HepG2 (cell line): ENCODE data around the gene ASB9. TPM values are rescaled to one million over a fixed set of nuclear protein-coding genes. Genes with fewer than 3 reads are reported as not detected.
A peak's percentile ranks its signal among the peaks of the same experiment; 100 is the strongest.

Experiments used
- GZF1 ChIP-seq: sonication (generic); formaldehyde crosslinking; IDR thresholded peaks from 2 replicates; pipeline ENCODE4 v1.5.1; 2020; ENCODE audit warnings: mild to moderate bottlenecking, missing genetic modification reagents
- HMG20A ChIP-seq: IDR thresholded peaks from 2 replicates; pipeline ENCODE4 v1.6.1; 2016; ENCODE audit warnings: borderline replicate concordance
- HOXA9 ChIP-seq: sonication (generic); formaldehyde crosslinking; IDR thresholded peaks from 2 replicates; pipeline ENCODE4 v1.8.1; 2022; ENCODE audit warnings: missing genetic modification reagents, mild to moderate bottlenecking, moderate library complexity, borderline replicate concordance
- IKZF4 ChIP-seq: sonication (generic); formaldehyde crosslinking; IDR thresholded peaks from 2 replicates; pipeline ENCODE4 v1.5.1; 2020; ENCODE audit warnings: borderline replicate concordance, mild to moderate bottlenecking, low read depth, missing genetic modification reagents; ENCODE audit errors: not compliant biosample characterization
- KIAA2018 ChIP-seq: sonication (generic); formaldehyde crosslinking; IDR thresholded peaks from 2 replicates; pipeline ENCODE4 v1.5.0; 2020; ENCODE audit warnings: mild to moderate bottlenecking, missing genetic modification reagents, borderline replicate concordance
- KMT2A ChIP-seq: sonication (generic); formaldehyde crosslinking; IDR thresholded peaks from 2 replicates; pipeline ENCODE4 v1.4.0; 2020; ENCODE audit warnings: missing genetic modification reagents
- ZBTB14 ChIP-seq: sonication (generic); formaldehyde crosslinking; IDR thresholded peaks from 2 replicates; pipeline ENCODE4 v1.4.0; 2020; ENCODE audit warnings: missing genetic modification reagents
- ZNF329 ChIP-seq: sonication (generic); formaldehyde crosslinking; IDR thresholded peaks from 2 replicates; pipeline ENCODE4 v1.9.0; 2021; ENCODE audit warnings: low read depth, mild to moderate bottlenecking, missing genetic modification reagents
- ZNF782 ChIP-seq: sonication (generic); formaldehyde crosslinking; IDR thresholded peaks from 2 replicates; pipeline ENCODE4 v1.4.0; 2020; ENCODE audit warnings: missing genetic modification reagents, mild to moderate bottlenecking, borderline replicate concordance
- ZNF878 ChIP-seq: sonication (generic); formaldehyde crosslinking; IDR thresholded peaks from 2 replicates; pipeline ENCODE4 v1.8.1; 2023; ENCODE audit warnings: mild to moderate bottlenecking, missing genetic modification reagents, moderate library complexity
- polyA plus RNA-seq, 8 experiments: library from polyadenylated mRNA; depleted of rRNA in 3 of 8; stranded (reverse) in 7 of 8; unstranded in 1 of 8; fragments of >200 nt; fragmentation: Illumina TruSeq in 4 of 8; extraction: Trizol in 4 of 8; gene quantifications; 2 replicates each; pipeline versions ENCODE4 v1.2.1 to v1.2.3, GENCODE V29; 2011 to 2016; ENCODE audit warnings: low read depth in 4 of 8, missing spikeins in 1 of 8, mixed read lengths in 1 of 8; ENCODE audit not compliant: insufficient read depth in 1 of 8
- total RNA-seq, 5 experiments: library from RNA; depleted of rRNA; stranded (reverse); fragments of >200 nt; fragmentation: Illumina TruSeq; extraction: Trizol; gene quantifications; 2 replicates each; pipeline ENCODE4 v1.2.3, GENCODE V29; 2016; ENCODE audit warnings: low read depth in 1 of 5
- TF ChIP-seq, protein P1 (sequence below): IDR thresholded peaks from 2 replicates; pipeline ENCODE4 v1.6.1; 2016; ENCODE audit warnings: mild to moderate bottlenecking
- TF ChIP-seq, protein P2 (sequence below): IDR thresholded peaks from 2 replicates; pipeline ENCODE4 v1.6.1; 2018; ENCODE audit warnings: missing genetic modification reagents

ASB9 gene
- total and polyA plus RNA-seq, 2 of the 13 experiments (the other 11 are each of a cell fraction or from before 2014, with no cell fraction given), result 4.2 to 13.8 TPM

DNA sequence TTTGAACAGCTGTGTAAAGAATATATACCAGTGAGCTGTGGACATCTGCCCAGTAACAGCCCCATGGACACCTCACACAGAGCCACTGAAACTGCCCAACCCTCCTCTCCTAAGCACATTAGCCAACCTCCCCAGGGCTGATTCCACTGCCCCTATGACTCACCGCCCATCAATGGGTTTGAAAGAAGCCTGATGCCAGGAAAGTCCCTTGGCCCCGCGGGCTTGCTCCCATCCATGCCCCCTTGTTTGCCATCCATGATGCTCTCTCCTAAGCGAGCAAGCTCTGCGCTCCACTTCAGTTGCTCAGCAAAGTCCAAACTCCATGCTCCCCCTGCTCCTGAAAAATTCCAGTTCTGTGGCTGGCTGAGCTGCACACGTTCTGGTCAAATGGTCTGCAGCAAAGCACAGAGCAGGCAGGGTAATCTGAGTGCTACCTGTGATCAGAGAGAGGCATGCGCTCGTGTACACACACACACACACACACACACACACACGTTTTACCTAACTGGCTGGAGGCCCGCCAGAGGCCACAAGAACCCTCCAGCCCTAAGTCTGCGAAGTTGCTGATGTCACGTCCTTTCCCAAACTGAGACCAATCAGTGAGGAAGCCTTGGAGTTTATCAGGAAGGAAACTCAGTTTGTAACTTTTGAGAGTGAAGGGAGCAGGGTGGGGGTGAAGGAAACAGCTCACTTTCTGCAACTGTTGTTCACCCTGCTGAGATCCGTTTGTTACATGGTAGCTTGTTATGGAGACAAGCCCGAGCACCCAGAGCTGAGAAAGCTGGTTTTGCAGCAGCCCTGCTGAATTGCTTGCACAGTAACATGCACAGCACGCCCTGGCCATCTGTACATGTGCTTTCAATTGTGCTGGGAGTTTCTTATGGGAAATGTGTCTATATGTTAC is at the start of gene ASB9 (continued):
- TF ChIP-seq HMG20A (no peak), ZBTB14 (CRISPR knock-in tag) (no peak), ZNF329 (no peak), ZNF878 (no peak), HOXA9 (CRISPR knock-in tag) (no peak), ZNF782 (CRISPR knock-in tag) (no peak; the same call in 1 of the 2 replicates), IKZF4 (no peak), KMT2A (CRISPR knock-in tag) (0 out of 2 replicates have a peak, but pooled peaks have one; percentile 28), KIAA2018 (CRISPR knock-in tag) (no peak), GZF1 (CRISPR knock-in tag) (no peak)
- TF ChIP-seq, protein P1, sequence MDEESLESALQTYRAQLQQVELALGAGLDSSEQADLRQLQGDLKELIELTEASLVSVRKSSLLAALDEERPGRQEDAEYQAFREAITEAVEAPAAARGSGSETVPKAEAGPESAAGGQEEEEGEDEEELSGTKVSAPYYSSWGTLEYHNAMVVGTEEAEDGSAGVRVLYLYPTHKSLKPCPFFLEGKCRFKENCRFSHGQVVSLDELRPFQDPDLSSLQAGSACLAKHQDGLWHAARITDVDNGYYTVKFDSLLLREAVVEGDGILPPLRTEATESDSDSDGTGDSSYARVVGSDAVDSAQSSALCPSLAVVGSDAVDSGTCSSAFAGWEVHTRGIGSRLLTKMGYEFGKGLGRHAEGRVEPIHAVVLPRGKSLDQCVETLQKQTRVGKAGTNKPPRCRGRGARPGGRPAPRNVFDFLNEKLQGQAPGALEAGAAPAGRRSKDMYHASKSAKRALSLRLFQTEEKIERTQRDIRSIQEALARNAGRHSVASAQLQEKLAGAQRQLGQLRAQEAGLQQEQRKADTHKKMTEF (CRISPR knock-in tag), result no peak
- TF ChIP-seq, protein P2, sequence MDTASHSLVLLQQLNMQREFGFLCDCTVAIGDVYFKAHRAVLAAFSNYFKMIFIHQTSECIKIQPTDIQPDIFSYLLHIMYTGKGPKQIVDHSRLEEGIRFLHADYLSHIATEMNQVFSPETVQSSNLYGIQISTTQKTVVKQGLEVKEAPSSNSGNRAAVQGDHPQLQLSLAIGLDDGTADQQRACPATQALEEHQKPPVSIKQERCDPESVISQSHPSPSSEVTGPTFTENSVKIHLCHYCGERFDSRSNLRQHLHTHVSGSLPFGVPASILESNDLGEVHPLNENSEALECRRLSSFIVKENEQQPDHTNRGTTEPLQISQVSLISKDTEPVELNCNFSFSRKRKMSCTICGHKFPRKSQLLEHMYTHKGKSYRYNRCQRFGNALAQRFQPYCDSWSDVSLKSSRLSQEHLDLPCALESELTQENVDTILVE (CRISPR knock-in tag), result no peak
